Stimulated activated CD8-positive, alpha-beta memory T cell treated with anti-CD3 and anti-CD28 coated beads, Interleukin-7, amount 100 ng/mL, for 4 hours (primary cell): ENCODE measurements around the gene GALNT10.

Experiments
- DNase-seq, 2 donors: peaks; one replicate each; pipeline ENCODE4 v3.0.0-alpha.2; 2020; ENCODE audit warnings: low read depth in 2 of 2

The GALNT10 gene

DNA sequence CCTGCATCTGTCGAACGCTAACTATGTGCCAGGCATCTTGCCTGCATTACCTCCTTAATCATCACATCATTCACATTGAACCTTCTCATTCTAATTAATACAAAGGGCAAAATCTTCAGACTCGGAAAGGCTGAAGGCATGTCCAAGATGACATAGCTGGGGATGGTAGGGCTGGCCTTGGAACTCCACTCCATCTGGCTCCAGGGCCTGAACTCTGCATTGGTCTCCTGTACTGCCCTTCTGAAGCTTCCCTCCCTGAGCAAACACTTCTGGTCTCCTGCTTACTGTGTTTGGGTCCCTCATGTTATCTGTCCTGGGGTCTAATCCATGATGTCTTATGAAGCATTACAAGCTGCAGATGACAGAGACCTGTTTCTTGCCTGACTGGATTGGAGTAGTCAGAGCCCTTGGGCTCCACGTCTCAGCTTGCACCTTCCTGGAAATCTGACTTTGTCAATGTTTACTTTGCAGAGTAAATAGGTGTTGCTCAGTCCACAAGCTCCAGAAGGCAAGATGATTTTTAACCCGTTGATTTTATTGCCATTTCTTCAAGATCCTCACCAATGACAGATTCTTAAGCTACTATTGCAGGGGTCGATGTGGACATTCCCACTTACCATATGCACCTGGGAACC is 106.1 kb downstream of the GALNT10 start:
- DNase-seq: no peak

DNA sequence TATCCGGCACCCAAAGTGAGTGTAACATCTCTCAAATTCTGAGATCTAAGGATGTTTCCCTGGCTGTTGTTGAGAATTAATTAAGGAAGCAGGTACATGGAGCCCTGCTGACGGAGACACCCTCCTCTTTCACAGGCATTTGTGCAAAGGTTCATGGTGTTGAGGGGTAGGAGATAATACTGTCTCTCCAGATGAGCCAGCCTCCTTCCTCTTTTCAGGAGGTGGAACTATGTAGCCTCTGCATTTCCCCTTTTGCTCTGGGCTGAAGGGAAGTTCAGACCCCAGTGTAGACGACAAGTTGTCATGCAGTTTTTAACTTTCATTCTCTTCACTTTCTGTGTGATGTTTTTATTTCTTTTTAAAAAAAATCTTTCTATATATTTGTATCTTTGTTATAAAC is 107.5 kb downstream of the GALNT10 start:
- DNase-seq: no peak

- no peak for DNase-seq
Measured at GRCh38 chr5:154300207-154300883, 109.8 kb downstream of the GALNT10 start.

GRCh38 chr5:154301726-154302125 is 111.2 kb downstream of the GALNT10 start:
- DNase-seq: no peak

- DNase-seq: no peak
Measured at GRCh38 chr5:154302161-154302560, 111.6 kb downstream of the GALNT10 start.

DNA sequence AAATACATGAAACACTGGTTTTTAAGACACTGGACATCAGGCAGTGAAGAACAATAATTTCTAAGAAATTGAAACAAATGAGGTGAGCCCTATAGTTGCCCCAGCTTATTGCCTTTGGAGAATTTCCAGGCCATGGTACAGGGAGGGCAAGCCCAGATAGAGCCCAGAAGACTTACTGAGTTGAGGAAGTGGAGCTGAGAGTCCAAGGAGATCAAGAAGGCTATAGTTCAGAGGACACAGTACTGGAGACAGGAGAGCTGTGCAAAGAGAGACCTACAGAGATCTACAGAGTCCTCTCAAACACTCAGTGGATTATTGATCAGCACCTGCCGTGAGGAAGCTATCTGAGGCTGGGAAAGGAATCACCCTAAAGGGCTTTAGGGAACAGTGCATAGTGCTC is 112.6 kb downstream of the GALNT10 start:
- no peak for DNase-seq

DNA sequence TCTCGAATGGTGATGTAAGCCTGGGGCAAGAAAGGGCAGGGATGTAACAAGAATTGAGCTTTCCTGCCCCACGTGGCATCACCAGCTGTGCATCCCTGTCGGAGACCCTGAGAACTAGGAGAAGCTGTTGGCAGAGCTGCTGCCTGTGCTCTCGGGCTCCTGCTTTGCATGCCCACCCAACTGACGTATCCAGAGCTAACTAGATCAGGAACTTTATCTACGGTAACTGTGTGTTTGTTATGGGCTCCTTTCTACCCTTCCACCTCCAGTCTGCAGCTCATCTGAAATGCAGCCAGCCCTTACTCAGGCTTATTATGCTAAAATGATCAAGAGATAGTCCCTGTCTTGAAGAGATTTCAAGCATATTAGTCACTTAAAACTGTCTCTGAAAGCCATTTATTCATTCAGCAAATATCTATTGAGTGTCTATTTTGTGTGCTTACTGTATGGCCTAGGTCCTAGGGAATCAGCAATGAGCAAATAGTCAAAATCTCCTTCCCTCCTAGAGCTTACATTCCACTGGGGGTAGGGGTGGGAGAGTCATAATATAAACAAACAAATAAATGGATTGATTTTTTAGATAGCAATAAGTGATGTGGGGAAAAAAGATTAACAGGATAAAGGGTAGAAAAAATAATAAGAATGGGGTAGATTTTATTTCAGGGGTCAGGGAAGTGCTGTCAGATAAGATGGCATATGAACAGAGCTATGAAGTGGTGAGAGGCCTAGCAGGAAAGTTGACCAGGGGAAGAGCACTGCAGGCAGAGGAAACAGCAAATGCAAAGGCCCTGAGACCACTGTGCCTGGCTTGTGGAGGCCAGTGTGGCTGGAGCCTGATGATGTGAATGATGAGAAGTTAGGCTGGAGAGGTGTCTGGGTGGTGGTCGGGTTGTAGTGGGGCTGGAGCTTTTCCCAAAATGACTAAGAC is 118.2 kb downstream of the GALNT10 start:
- no peak for DNase-seq

DNA sequence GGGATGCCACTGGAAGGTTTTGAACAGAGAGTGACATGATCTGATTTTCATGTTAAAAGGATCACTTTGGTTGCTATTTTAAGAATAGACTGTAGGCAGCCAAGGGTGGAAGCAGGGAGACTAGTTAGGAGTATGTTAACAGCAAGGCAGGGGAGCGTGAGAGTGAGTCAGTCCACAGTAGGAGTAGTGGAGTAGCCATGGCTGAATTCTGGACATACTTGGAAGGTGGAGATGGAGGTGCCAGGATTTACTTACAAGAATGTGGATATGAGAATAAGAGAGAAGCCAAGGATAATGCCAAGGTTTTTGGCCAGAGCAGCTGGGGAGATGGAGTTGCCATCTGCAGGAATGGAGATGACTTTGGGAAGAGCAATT is 118.8 kb downstream of the GALNT10 start:
- no peak for DNase-seq

DNA sequence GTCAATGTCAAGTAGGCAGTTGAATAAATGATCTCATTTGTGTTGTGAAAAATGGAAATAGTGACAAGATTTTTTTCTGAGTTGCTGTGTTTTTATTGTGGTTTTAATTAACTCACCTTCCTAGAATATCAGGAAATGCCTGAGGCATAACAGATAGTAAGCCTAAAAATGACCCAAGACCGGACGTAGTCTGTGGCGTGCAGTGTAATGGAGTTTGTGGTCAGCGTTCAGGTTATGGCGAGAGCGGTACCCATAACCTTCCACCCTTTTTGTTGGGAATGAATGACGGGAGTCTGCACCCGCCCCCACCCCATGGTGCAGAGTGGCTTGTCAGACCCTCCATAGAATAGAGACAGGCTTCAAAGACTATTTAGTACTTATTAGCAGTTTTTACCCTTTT is 119.3 kb downstream of the GALNT10 start:
- DNase-seq: peak in 1 of 2 donors; percentile 3

DNA sequence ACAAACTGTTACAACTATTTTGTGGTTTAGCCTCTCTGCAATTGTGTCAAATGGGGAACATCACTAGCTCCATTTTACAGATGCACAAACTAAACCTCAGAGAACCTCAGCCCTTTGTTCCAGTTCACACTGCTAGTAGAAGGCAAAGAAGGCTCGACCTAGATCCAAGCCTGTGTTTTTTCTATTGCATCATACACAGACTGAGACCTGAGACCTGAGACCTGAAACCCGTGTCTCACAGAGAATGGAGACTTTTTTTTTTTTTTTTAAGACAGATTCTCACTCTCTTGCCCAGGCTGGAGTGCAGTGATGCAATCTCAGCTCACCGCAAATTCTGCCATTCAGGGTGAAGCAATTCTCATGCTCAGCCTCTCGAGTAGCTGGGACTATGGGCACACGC is 120.8 kb downstream of the GALNT10 start:
- DNase-seq: peak in 1 of 2 donors; percentile 0

DNA sequence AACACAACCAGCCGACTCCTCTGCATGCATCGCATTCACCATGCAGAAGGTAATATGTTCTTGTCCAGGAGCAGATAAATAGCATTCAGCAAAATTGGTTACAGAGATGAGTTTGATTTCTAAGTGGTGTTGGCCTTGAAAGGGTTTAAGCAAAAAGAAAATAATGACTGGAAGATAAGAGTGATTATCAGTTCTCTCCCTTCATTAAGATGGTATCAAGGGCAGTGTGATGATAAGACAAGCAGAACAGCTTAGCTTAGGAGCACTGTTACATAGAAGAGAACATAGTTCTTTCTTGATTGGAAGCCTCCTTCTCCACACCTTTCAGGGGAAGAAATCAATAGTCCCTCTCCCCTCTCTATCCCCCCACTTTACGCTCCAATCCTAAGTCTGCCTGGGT is 121.5 kb downstream of the GALNT10 start:
- DNase-seq: no peak

GRCh38 chr5:154312576-154312975 is 122.0 kb downstream of the GALNT10 start:
- no peak for DNase-seq

DNA sequence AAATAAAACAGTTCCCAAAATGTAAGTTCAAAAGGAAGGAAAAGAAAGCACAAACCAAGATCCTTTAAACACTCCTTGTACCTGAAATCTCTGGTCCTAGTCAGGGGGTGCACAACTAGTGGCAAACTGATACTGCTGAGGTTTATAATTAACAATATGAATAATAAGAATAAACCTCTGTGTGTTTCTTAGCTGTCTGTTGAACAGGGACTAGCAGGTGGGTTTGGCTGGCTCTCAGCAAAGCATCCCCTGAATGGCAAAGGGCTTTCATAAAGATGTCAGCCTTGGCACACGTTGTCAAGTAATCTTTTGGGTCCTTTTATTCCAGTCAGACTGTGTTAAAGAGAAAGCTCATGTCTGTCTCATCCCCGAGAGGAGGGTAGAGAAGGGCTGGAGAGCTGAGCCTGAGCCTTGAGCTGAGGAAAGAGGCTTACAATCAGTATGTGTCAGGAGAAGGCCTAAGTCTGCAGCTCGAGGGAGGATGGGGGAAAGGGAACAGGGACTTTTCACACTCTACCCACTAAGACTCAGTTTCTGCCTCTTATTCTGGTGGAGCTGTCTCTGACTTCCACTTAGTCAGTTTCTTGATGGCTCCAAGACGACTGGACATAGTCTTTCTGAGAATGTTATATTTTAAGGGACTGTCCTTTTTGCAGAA is 123.0 kb downstream of the GALNT10 start:
- no peak for DNase-seq

GRCh38 chr5:154315196-154315595 is 124.7 kb downstream of the GALNT10 start:
- no peak for DNase-seq

DNA sequence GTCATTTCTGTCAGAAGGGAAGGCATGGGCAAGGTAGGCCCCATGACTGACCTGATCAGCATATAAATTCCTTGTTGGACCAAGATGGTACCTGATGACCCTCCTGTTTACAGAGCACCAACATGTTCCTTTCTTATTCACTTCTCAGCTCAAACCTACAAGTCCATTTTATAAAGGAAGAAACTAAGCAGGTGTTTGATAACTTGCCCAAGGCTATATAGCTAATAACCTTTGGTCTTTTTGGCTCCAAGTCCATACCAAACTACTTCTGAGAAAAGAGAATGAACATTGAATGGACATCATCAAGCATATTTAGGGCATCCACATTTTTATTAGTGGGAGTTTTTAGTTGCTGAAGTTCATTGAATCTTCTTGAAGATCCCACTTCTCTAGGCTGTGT is 125.2 kb downstream of the GALNT10 start:
- no peak for DNase-seq

- no peak for DNase-seq
Measured at GRCh38 chr5:154316223-154316935, 125.8 kb downstream of the GALNT10 start.

DNA sequence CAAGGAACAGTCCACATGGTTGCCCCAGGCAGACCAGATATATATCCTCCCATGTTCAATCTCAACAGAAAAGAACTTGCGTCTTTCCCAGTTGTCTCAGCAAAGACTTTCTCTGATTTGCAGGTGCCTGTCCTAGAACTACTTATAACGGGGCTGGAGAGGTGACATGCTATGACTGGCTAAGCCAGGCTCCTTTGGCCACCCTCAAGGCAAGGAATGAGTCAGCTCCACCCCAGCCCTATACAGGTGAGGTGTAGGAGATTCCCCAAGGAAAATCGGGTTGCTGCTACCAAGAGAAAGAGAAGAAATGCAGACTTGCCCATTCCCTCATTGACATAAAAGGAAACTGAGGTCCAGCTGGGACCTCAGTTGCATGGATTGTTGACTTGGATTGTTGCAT is 127.4 kb downstream of the GALNT10 start:
- no peak for DNase-seq

DNA sequence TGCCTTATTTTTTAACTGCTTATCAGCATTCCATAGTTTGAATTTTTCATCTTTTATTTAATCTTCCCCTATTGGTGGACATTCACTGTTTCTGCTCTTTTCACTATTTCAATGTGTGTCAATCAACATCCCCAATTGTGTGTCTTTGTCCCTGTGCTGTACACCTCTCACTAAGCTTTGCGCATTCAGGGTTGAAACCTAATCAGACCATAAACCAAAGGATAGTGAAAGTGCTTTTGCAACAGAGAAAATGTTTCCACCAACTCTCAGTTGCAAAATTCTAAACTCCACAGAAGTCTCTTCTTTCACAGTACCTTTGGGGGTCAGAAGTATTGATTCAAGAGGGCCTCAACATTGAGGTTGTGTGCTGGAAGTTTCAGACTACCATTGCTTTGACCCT is 128.2 kb downstream of the GALNT10 start:
- no peak for DNase-seq

DNA sequence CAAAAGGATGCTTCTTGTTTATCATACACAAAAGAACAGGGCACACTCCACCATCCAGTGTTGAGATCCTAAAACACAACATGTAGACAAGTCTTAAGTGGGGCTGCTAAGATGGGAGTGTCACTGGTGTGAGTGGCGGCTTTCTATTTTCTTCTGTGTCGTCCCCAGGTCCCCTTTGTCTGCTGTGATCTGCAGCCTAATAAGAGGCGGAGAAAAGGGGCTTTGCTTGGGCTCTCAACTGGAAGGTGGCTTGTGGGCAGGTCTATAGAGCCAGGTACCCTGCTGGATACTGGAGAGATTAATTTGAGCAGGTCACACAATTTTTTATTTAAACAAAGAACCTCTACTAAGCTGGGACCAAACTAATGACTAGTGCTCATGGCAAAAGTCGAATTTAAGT is 129.2 kb downstream of the GALNT10 start:
- DNase-seq: no peak

DNA sequence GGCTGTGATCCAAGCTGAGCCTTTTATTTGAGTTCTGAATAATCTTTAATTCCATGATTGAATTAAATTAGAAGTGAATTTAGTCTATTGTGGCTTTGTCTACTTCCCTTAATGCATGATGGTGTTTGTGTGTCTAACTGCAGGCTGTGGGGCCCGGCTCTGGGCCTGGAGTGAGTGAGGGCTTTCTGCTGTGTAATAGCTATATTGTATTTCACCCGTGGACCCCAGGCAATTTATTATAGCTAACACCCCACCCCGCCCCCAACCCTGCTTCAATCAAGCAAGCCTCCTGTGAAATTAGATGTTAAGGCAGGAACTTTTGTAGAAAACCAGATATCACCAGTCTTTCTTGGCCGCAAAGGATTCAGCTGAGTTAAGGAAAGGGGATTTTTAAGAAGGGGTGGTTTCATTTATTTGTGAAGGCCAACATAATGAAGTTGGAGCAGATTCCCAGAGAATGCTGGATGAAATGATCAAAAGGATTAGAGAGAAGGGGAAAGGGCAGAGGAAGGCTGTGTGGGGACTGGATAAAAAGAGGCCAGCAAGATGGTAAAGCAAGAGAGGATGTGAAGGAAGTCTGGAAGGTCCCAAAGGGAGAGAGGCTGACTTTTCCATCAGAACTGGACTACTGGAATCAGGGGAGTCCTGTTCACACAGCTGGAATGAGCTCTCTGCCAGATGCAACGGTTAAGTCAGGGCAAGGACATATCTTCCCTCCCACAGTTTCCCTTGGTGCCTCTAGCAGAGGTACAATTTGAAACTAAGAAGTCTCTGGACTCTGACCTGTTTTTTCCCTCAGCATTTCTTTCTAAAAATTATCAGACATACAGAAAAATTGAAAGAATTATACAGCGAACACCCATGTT is 129.9 kb downstream of the GALNT10 start:
- no peak for DNase-seq

- DNase-seq: no peak
Measured at GRCh38 chr5:154321546-154321945, 131.0 kb downstream of the GALNT10 start.
